Measurements from ENCODE around the gene METTL22. TPM values are rescaled to one million over a fixed set of nuclear protein-coding genes. Genes with fewer than 3 reads are reported as not detected.

Gene METTL22
- total RNA-seq, 1 donor from 2014 or later, result 41.1 TPM

DNA sequence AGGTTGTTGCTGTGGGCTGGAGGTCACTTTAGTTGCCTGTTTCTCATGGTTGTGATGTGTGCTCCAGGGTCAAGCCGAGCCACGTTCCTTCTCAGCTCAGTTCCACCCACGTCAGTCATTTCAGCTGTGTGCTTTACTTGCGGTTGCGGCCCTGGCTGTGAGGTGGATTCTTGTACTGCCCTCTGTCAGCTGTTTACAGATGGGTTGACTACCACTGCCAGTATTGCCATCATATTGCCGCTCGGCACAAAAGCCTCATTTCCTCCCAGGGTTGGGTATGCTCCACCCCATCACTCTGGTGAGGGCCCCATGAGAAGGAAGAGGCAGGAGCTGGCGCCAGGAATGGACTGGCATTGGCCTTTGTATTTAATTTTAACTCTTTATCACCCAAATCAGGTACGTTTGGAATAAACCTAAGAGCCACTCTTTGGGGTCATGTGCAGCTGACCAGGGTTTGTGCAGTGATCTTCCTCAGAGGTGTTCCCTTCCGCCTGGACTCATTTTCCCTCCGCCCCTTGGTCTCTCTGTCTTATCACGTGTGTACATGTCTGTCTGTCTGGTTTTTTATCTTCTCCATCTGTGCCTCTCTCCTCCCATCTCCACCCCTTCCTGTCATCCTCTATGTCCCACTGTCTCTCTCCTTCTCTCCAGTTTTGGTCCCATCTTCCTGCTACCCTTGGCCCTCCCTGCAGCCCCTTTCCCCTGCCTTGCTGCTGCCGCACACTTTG is 25.0 kb downstream of the METTL22 start:
- Histone ChIP-seq H4K20me1 (ENCODE audit: low read depth) (no peaks in the 10 kb centered on the region), H3K9ac (no peak overlapping the region), H3K9me3 (ENCODE audit: low read depth) (no peaks in the 10 kb centered on the region), H3K27me3 (no peaks in the 10 kb centered on the region), H3F3A (ENCODE audit: low read depth) (peaks cover 9% of the 10 kb centered on the region), H2AFZ (replicated peaks) (no peak overlapping the region), H3K79me2 (ENCODE audit: low read depth) (no peaks in the 10 kb centered on the region), H3K4me3 (no peak overlapping the region), H3K4me1 (no peaks in the 10 kb centered on the region), H3K36me3 (no peaks in the 10 kb centered on the region), H3K27ac (no peak overlapping the region), H3K4me2 (no peak overlapping the region)
- TF ChIP-seq EZH2 (IDR thresholded peaks at IDR 0.05) (no peak), EZH2phosphoT487 (IDR thresholded peaks at IDR 0.05) (no peak)
- TF ChIP-seq, protein P1, sequence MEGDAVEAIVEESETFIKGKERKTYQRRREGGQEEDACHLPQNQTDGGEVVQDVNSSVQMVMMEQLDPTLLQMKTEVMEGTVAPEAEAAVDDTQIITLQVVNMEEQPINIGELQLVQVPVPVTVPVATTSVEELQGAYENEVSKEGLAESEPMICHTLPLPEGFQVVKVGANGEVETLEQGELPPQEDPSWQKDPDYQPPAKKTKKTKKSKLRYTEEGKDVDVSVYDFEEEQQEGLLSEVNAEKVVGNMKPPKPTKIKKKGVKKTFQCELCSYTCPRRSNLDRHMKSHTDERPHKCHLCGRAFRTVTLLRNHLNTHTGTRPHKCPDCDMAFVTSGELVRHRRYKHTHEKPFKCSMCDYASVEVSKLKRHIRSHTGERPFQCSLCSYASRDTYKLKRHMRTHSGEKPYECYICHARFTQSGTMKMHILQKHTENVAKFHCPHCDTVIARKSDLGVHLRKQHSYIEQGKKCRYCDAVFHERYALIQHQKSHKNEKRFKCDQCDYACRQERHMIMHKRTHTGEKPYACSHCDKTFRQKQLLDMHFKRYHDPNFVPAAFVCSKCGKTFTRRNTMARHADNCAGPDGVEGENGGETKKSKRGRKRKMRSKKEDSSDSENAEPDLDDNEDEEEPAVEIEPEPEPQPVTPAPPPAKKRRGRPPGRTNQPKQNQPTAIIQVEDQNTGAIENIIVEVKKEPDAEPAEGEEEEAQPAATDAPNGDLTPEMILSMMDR (IDR thresholded peaks at IDR 0.05), result no peak
- DNase-seq (ENCODE audit: low spot score), result no peak
- Mint-ChIP-seq H3K27ac (no peak overlapping the region), H3K36me3 (peaks cover 38% of the 10 kb centered on the region), H3K4me3 (no peak overlapping the region), H3K9me3 (no peaks in the 10 kb centered on the region), H3K27me3 (ENCODE audit: insufficient read depth, low read depth) (peaks cover 5% of the 10 kb centered on the region), H3K4me1 (peaks cover 2% of the 10 kb centered on the region)

DNA sequence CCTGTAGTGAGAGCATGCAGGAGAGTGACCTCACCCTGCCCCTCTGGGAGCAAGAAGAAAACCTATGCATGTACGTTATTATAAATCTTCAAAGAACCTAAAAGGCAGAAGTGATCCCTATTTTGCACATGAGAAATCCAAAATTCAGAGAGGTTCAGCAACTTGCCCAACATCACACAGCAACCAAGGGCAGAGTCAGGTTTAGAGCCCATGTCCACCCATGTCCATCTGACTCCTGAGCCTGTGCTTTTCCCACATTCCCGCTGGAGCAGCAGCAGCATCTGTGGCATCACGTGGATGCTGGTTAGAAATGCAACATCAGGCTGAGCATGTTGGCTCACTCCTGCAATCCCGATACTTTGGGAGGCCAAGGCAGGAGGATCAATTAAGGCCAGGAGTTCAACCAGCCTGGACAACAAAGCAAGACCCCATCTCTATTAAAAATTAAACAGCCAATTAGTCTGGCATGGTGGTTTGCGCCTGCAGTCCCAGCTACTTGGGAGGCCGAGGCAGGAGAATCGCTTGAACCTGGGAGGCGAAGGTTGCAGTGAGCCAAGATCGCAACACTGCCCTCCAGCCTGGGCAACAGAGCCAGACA is 26.3 kb downstream of the METTL22 start:
- Mint-ChIP-seq H3K27ac (no peak overlapping the region), H3K36me3 (peaks cover 28% of the 10 kb centered on the region)

DNA sequence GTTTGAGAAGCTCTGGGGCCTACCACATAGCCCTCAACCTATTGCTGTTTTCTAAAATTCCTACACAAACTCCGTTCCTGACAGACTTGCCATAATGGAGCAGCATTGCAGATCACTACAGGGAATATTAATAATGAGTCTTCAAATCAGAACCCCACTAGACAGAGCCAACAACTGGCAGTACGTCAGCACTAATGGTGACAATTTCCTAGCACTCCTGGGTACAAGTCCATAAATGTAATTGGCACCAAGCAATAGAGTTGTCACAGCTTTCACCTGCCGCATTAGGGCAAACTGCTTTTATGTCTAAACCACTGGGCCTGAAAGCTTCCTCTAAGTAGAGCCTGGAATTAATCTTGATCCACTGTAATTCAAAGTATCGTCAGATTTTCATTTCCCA is 27.4 kb downstream of the METTL22 start:
- Histone ChIP-seq H3K4me3 (no peak overlapping the region), H3K36me3 (no peaks in the 10 kb centered on the region), H3K9me3 (ENCODE audit: low read depth) (no peaks in the 10 kb centered on the region), H2AFZ (replicated peaks) (no peak overlapping the region), H3K27ac (no peak overlapping the region), H4K20me1 (ENCODE audit: low read depth) (no peaks in the 10 kb centered on the region), H3K4me2 (no peak overlapping the region), H3F3A (ENCODE audit: low read depth) (peaks cover 11% of the 10 kb centered on the region), H3K9ac (no peak overlapping the region), H3K4me1 (no peaks in the 10 kb centered on the region), H3K27me3 (no peaks in the 10 kb centered on the region), H3K79me2 (ENCODE audit: low read depth) (no peaks in the 10 kb centered on the region)
- H3K36me3 Mint-ChIP-seq, result peaks cover 20% of the 10 kb centered on the region
- TF ChIP-seq, protein P1 (IDR thresholded peaks at IDR 0.05), result no peak
- TF ChIP-seq EZH2 (IDR thresholded peaks at IDR 0.05), result no peak
- no peak for TF ChIP-seq EZH2phosphoT487 (IDR thresholded peaks at IDR 0.05)
- H3K4me3 Mint-ChIP-seq, result no peak overlapping the region
- H3K27ac Mint-ChIP-seq, result no peak overlapping the region
- peaks cover 11% of the 10 kb centered on the region for H3K27me3 Mint-ChIP-seq (ENCODE audit: insufficient read depth, low read depth)
- no peak for DNase-seq (ENCODE audit: low spot score)
- H3K4me1 Mint-ChIP-seq, result peaks cover 7% of the 10 kb centered on the region
- H3K9me3 Mint-ChIP-seq, result no peaks in the 10 kb centered on the region

More for the DNA sequence above, 26.3 kb downstream of the METTL22 start:
- H2AFZ ChIP-seq (replicated peaks), result no peak overlapping the region
- H3K27ac ChIP-seq, result no peak overlapping the region
- no peak for TF ChIP-seq EZH2phosphoT487 (IDR thresholded peaks at IDR 0.05)
- TF ChIP-seq, protein P1 (IDR thresholded peaks at IDR 0.05), result no peak
- no peaks in the 10 kb centered on the region for H3K9me3 Mint-ChIP-seq
- H3F3A ChIP-seq (ENCODE audit: low read depth), result peaks cover 11% of the 10 kb centered on the region
- H3K27me3 Mint-ChIP-seq (ENCODE audit: insufficient read depth, low read depth), result peaks cover 11% of the 10 kb centered on the region
- H3K9ac ChIP-seq, result no peak overlapping the region
- no peaks in the 10 kb centered on the region for H3K27me3 ChIP-seq
- DNase-seq (ENCODE audit: low spot score), result no peak
- no peaks in the 10 kb centered on the region for H3K4me1 ChIP-seq
- H3K4me2 ChIP-seq, result no peak overlapping the region
- no peaks in the 10 kb centered on the region for H3K79me2 ChIP-seq (ENCODE audit: low read depth)
- H3K4me3 Mint-ChIP-seq, result no peak overlapping the region
- no peaks in the 10 kb centered on the region for H3K36me3 ChIP-seq
- no peaks in the 10 kb centered on the region for H4K20me1 ChIP-seq (ENCODE audit: low read depth)
- H3K4me3 ChIP-seq, result no peak overlapping the region
- no peaks in the 10 kb centered on the region for H3K9me3 ChIP-seq (ENCODE audit: low read depth)
- H3K4me1 Mint-ChIP-seq, result peaks cover 7% of the 10 kb centered on the region
